Stimulated activated CD4-positive, alpha-beta T cell treated with anti-CD3 and anti-CD28 coated beads, Interleukin-4, amount 100 ng/mL, for 4 hours (primary cell): ENCODE data around the gene TMEM106C.

ENCODE experiments used
- DNase-seq, 2 experiments: peaks; one replicate each; pipeline ENCODE4 v3.0.0-alpha.2; 2020

The TMEM106C gene

DNA sequence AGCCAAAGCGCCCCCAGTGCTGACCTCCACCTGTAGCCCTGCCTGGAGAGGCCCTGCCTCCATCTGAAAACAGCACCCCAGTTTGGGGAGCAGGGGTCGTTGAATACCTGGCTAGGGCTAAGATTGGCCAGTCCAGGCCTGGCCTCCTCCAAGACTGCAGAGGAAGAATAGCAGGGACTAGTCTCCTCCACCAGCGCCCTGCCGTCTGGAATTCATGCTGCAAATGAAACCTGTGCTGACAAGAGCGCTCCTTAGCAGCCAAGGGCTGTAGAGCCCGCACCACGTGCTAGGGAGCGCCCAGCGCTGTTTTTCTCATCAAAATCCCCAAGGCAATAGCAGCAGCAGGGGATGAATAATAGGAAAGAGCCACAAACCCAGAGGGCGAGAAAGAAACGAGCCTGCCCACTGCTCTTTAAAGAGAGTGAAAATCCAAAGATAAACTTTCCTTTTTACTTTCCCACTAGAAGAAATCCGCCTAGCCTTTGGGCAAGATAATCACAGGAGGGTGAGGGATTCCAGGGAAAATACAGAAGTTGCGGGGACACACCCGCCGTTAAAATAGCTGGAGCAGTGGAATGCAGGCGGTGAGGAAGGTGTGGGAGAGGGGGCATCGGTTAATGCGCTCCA, 37.6 kb downstream of the TMEM106C start:
- DNase-seq = no peak

DNA sequence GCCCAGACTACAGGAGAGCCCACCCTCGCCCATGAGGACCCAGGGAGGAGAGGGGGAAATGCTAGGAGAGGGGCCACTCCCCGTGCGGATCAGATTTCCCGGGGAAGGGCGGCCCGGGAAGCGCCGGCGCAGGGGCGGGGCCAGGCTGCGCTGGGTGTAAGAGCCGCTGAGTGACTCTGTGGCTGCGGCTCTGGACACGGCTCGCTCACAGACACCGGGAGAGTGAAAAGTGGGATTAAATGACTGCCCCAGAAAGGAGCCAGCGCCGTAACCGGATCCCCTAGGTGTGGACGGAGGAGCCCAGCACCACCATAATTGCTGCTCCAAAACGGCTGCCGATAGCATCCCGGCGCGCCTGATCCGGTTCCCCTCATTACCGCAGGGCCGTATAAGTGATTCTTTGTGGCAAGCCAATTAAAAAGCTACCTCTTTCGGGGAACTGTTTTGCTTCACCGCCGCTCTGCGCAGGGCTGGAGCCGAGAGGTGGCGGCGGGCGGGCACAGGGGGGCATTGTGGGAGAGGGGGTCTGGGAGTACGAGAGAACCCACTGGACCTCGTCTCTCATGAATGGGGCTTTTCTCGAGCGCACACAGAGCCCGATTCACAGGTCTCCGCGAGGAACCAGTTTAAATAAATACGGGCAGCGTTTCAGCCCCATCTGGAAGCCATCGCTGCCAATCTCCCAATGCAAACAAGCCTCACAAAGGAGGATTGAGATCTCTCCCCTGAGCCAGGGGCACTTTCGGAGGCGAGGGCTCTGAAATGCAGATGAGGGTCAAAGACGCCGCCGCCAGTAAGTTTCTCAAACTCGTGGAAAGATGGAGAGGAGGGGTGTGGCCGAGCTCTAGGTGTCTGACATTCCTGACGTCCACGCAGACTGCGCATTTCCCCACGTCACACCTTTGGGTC, 38.4 kb downstream of the TMEM106C start:
- no peak for DNase-seq

DNA sequence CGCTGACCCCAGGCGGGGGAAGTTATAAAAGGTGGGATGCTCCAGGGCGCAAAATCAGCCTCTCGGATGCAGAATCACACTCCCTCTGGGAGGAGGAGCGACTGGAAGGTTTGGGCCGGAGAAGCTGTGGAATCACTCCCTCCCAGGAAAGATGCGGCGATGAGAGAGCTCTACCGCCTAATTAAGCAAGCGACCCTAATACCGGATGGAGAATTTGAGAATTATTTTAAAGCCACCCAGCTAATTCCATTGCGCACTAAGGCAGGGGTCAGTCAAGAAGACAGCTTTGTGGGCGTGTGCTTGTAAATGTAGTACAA, 39.0 kb downstream of the TMEM106C start:
- no peak for DNase-seq

DNA sequence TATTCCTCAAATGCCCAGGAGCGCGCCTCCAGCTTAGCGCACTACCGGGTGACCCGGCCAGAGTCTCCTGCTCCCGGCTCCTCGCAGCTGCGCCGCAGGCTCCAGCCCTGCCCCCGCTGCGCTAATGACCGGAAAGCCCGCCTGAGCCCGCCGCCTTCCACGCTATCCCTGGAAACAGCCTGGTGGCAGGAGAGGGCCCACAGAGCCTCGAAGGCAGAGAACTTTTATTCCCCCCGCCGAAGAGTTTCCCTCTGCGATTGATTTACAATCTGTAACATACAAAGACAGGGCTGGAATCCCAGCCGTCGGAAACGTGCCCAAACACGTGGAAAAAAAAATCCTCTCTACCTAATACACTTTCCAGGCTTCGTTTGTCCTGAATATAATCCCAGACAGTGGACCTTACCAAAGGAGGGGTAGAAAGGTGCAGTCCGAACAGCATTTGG, 39.4 kb downstream of the TMEM106C start:
- DNase-seq = no peak

DNA sequence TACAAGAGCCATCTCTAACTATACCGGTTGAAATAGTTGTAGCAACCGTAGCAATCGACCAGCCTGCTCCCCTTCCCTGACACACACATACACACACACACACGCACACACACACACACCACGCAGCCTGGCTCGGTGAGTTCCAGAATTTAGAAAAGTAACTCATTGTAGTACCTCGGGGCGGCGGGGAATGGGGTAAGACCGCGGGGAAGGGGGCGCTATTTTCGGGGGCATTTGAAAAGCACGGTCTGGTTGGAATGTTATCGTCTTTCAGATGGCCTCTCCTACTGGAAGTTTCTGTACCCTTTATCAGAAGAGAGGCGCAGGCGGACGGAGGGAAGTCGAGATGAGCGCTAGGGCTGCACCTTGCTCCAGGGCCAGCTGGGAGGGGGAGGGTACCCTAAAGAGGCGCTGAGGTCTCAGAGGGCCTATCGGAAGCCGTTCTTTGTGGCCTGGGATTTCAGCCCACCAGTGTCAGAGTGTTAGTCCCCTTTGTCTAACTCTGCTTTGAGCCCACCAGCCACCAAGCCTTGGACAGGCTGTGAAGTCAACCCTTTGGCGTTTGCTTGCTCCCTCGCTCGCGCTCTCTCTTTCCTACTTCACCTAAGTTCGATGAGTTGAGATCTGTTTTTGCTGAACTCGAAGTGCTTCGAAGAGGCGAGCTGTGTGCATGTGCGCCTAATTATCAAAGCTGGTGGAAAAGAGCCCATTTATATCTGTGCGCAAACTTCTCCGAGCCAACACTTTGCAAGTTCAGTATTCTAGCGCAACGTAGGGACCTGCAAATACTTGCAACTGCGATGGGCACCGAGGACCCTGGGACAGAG, 40.0 kb downstream of the TMEM106C start:
- no peak for DNase-seq

DNA sequence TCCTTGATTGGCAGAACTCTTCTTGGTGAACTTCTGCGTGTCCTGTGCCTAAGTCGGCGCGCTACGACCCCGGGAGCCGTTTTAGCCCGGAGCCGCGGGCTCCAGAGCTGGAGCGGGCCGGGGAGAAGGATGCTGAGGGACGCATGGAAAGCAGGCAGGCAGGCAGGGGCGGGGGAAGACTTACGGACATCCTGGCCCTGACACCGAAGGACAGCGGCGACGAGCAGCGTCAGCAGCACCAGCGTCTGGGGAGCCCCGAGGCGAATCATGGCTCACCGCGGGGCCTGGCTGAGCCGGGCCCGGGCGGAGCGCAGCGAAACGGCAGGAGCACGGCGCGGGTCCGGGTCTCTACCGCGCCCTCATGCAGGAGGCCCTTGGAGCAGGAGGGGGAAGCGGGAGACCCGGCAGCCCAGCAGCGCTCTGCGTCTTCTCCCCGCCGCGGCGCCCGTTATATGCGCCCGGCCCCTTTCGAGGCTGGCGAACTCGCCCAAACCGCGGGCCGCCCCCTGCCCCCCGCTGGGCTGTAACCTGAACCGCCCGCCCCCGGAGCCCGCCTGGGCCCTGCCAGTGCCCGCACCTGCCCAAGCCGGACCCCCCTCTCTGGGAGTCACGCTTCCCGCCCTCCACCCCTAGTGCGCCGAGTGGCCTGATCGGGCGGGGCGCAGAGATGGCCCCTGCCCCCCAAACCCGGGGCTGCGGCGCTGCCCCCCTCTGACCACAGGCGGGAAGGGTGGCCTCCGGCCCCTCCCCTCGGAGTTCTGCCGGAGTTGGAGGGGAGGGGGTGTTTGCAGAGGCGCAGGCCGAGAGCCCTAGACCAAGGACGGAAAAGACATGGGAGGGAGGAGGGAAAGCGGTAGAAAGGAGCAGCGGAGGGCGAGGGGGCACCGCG, 40.9 kb downstream of the TMEM106C start, which contains the start of gene COL2A1:
Gene COL2A1 (minus strand): TSS at position 424 of the 889 bp plus-strand sequence. CDS start 155 bp downstream, at position 269.
- peak in 1 of 2 experiments; percentile 21 for DNase-seq

DNA sequence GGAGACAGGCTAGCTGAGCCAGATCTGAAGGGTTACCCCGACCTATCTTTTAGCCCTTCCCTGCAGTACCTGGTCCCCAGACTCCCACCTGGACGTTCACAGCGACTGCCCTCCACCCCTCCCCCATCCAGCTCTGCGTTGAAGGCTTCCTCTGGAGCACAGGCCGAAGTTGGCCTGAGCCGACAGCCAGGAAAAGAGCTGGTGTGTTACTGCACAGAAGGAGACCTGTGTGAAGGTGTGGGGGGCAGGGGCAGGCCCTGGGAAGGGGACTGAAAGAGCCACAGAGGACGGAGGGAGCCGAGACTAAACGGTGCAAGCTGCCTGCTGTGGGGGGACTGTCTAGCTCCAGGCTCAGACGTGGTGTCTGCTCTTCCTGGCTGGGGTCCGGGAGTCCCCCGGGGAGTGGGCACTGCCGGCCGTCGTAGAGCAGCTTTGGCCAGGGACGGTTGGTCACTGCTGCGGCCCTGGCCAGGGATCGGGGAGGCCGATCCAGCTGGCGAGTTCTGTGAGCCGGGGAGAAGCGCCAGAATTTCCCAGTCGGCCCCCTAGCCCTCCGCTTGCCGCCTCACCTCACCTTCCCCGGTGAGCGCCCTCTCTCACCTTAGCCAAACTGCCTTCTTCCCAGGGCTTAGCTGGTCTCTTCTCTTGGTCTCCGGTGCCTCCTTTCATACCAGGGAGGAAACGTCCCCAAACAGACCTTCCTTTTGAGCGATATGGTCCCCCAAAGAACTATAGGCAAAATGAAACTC, 41.8 kb downstream of the TMEM106C start:
- DNase-seq = no peak

DNA sequence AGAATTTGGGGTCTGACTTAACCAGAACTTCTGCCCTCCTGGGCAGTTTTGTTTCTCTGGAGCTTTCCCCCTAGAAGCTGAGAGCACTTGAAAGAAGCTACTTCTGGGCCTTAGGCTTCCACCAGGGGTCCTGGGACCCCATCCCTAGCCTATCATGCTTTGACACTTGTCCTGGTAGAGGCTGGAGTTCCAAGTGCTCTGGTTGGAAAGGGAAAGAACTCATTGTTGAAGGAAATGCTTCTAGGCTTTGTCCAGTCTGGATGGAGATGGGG, 42.3 kb downstream of the TMEM106C start:
- DNase-seq = no peak

DNA sequence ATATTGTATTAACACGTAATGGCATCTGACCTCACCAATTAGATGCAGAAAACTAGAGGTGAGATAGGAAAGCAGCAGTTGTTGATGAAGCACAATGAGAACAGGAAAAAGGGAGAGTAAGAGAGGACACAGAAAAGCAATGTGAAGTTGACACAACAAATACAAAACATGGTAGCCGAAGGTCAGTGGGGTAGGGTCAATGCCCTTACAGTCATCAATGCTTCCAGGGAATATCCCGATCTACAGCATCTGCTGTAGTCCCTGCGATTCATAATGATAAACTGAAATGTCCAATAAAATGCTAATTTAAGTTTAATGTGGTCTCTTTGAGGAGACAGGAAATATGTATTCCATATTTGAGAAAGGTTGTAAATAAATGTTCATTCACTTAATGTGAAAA, 43.8 kb downstream of the TMEM106C start:
- no peak for DNase-seq

DNA sequence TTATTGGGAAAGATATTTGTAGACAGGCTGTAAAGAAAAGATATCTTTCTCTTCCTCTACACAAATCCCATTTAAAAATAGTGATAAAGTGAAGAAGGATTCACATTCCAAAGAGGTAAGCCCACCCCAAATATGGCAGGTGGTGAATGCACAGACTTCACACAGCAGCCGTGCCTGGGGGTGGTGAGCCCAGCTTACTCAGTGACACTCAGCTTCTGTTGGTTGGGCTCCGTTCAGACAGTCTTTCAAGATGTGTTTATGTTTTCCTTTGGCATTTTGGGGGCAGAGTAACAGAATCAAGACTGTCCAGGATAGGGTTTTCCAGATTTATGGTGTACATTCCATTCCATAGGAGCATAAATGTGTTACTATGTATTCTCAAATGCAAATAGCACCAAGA, 45.0 kb downstream of the TMEM106C start:
- no peak for DNase-seq

DNA sequence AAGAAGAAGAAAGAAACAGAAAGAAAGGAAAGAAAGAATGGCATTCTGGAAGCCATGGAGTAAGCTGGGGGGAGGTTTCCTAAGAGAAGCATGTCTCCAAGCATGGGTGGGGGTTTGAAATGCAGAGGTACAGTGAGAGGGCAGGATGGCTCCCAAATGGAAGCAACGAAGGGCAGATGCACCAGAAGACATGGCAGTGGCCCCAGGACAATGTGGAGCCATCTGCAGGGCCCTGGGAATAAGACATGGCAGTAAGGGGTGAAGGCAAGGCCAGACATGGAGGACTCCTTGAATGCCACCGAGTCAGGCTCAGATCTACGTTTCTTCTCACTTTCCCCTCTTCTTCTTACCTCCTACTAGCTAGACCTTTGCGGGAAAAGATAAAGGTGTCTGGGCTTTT, 45.6 kb downstream of the TMEM106C start:
- no peak for DNase-seq

DNA sequence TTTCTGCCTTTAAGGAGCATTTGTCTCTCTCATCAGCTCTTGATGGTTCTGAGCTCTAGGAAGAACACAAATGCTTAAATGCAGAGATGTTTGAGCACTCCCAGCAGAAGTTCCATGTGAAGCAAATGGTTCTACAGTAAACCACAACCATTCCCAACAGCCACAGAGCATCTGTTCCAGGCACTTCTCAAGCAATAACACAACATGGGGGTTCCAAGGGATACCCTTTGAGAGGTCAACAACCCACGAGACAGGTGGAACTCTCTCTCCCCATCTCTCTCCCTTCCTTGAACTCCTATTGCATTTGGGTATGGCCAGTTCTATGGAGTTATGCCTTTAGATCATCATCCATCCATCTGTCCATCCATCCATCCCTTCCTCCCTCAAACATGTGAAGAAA, 46.1 kb downstream of the TMEM106C start:
- DNase-seq = no peak

DNA sequence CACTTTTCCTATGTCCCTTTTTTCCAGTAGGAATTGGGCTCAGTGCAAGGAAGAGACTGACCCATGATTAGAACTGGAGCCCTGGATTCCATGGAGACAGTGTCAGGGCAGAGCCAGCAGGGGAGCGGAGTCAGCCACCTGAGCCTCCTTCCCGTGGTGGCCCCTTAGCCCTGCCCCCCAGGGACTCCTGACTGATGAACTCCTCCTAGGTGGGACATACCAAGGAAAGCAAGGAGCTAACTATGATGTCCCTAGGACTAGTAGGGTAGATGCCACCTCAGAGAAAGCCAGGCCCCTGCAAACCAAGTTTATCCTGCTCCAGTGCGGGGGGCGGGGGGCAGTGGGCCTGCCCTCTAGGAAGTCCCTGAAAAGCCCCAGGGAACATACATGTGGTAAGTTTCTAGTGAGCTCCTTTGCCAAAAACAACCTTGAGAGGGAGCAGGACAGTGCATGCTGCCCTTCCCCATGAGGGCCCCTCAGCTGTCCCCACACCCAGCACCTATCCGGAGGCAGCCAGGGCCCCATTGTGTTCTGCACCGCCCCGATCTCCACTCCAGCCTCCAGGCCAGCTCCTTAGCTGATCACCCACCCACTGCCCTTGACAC, 47.1 kb downstream of the TMEM106C start:
- no peak for DNase-seq

DNA sequence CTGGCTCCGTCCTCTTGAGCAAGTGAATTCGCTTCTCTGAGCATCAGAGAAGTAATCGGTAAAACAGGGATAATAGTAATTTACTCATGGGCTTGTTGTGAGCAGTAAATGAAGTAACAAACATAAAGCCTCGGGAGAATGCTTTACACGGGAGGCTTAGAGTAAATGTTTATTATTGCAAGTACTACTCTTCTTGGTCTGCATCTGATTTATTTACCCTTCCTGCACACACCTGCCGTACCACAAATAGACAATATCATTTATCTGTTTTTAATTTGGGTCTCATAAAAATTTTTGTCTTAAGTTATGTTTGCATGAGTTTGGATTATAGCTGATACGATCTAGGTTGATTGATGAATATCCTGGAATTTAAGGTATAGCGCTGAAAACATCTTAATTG, 48.7 kb downstream of the TMEM106C start:
- DNase-seq = no peak

DNA sequence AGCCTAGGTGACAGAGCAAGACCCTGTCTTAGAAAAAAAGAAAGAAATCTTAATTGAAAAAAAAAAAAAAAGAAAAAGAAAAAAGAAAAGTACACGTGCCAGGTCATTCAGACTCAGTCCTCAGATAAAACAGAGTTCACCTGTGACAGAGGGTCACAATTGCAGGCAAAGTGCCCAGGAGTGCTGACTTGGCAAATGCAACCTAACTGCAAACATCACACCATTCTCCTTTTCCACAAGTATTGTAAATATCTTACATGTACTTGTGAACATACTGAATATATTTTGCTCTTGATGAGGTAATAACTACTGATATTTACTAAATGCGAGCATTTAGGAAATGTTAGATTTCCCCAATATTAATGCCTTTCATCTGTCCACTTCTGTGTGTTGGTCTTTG, 49.9 kb downstream of the TMEM106C start:
- DNase-seq = no peak

DNA sequence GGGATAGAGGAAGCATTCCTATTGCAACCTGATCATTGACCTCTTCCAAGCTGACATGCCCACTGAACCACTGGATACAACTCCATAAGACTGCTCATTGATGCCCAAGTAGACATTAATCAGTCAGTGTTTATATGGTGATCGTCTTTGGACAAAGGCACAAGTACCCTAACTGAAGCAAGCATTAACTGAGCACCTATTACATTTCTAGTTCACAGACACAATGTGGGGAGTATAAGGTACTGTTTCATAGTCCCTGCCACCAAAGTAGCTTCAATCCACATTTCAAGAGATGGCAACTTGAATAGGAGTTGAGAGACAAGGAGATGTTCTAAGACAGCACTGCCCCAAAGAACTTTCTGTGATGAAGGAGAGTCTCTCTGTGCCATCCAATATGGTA, 51.7 kb downstream of the TMEM106C start:
- DNase-seq = no peak

DNA sequence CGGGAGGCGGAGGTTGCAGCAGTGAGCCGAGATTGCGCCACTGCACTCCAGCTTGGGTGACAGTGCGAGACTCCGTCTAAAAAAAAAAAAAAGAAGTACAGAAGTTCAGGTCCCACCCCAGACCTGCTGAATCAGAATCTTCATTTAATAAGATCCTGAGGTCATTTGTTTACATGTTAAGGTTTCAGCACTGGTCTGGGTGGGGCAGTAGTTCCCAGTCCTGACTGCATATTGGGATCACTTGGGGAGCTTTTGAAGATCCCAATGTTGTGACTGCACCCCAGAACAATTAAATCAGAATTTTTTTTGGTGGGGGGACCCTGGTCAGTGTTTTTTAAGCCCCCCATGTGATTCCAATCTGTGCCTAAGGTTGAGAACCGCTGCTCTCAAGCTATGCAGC, 52.6 kb downstream of the TMEM106C start:
- no peak for DNase-seq

DNA sequence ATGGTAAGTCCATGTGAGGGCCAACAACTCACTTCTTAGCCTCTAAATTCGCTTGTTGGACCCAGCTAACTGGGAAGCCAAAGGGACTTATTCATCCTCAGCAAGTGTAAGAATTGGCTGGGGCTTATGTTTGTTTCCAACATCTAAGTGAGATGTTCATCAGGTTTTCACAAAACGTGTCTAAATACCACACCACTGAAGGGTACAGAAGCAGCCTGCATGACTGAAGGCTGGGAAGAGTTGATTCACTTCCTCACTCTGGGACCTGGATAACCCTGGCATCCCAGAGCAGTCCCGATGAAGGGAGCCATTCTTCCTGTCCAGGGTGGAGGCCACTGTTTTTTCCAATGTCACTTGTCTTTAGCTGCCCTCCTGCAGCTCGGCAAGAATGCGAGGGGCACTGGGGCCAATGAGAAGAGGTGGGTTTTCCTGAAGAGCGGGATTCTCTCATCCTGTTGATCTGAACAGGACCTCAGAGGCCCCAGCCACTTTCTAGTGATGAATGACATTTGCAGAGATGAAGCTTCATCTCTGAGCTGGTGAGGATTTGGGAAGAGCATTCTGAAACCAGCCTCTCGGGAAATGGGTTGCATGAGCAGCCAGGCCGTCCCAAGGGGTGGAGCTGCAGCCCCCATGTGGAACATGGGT, 53.1 kb downstream of the TMEM106C start:
- no peak for DNase-seq

DNA sequence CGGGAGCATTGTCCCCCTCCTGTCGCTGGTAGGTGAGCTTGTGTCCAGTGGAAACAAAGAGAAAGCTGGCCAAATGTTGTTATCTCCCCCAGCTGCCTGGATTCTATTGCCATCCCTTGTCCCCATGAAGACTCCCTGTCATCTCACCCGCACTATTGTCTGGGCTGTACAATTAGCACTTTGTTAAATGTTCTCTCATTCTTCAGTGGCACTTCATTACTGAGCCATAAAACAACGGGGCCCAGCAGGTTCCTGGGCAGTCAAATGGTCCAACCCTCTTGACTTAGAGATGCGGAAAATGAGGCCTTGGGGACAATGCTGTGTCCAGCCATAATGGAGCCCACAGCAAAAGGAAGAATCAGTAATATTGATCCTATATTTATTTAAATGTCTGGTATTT, 54.1 kb downstream of the TMEM106C start:
- no peak for DNase-seq

DNA sequence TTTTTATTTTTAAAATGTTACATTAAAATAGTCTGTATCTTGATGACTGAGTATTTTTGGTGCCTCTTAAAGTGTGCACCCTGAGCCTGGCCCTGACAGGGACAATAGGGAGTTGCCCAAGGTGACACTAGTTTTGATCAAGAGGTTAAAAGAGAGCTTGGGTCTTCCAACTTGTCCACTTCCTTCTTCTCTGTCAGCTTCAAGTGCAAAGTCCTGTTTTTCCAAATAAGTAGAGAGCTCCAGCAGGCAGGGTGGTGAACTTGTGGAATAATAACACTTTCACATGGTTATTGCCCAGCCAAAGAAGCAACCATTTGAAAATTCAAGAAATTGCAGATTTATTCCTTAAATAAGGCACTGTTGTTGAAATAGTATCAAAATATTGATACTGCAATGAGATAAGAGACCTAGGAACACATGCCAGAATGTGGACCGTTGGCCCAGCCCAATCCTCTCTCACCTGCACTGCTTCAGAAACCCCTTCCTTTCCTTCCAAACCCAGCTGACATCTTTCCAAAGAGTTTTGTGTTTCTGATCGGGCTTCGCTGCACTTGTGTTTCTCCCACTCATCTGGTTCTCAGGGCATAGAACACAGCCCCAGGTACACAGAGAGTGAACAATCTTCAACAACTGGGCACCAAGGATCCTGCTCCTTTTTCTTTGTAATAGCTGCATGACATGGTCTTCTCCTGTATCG, 54.7 kb downstream of the TMEM106C start:
- DNase-seq = no peak
